GM12878 (cell line): ENCODE measurements around the gene OSBP. TPM values are rescaled to one million over a fixed set of nuclear protein-coding genes. Genes with fewer than 3 reads are reported as not detected.

ENCODE experiments used
- EP300 ChIP-seq, 2 experiments: fragments of 150-350 bp in 1 of 2; IDR thresholded peaks; 2 replicates each; pipeline ENCODE4 v1.6.1; 2011 to 2012; ENCODE audit warnings: low read depth in 2 of 2, low read length in 2 of 2, borderline replicate concordance in 1 of 2, improper control_type of control experiment in 1 of 2, inconsistent platforms in 1 of 2; ENCODE audit not compliant: control insufficient read depth in 1 of 2
- RUNX3 ChIP-seq: IDR thresholded peaks from 2 replicates; pipeline ENCODE4 v1.6.1; 2012; ENCODE audit warnings: low read length, inconsistent platforms
- STAT3 ChIP-seq: IDR thresholded peaks from 2 replicates; pipeline ENCODE4 v1.6.1; 2011; ENCODE audit warnings: low read depth, low read length, improper control_type of control experiment
- polyA plus RNA-seq, 11 experiments: library from polyadenylated mRNA; depleted of rRNA in 4 of 11; unstranded in 6 of 11; stranded (reverse) in 5 of 11; fragments of >200 nt; fragmentation: Nextera tagmentation in 4 of 11; fragmentation: Illumina TruSeq in 1 of 11; extraction: Ambion mirVana in 4 of 11; extraction: Trizol in 1 of 11; gene quantifications; 1 replicate in 1 of 11; 2 replicates in 10 of 11; pipeline versions ENCODE4 v1.2.1 to v1.2.3, GENCODE V29; 2011 to 2016; ENCODE audit warnings: inconsistent platforms in 2 of 11, missing spikeins in 2 of 11, low read depth in 1 of 11
- total RNA-seq, 4 experiments: library from RNA; depleted of rRNA in 3 of 4; stranded (reverse); fragments of >200 nt in 3 of 4; fragmentation: Illumina TruSeq in 1 of 4; extraction: Trizol in 1 of 4; gene quantifications; 2 replicates each; pipeline versions ENCODE4 v1.2.1 to v1.2.3, GENCODE V29; 2013 to 2021
- TF ChIP-seq, protein P1 (sequence below): fragments of 450-650 bp; IDR thresholded peaks from 2 replicates; pipeline ENCODE4 v1.6.1; 2018; ENCODE audit warnings: mild to moderate bottlenecking, low read depth, moderate library complexity; ENCODE audit not compliant: partially characterized antibody

Gene OSBP
- total and polyA plus RNA-seq, 10 of the 15 experiments (the other 5 are each of a cell fraction or from before 2014, with no cell fraction given), result 5.9 to 41.2 (median 21.7) TPM

DNA sequence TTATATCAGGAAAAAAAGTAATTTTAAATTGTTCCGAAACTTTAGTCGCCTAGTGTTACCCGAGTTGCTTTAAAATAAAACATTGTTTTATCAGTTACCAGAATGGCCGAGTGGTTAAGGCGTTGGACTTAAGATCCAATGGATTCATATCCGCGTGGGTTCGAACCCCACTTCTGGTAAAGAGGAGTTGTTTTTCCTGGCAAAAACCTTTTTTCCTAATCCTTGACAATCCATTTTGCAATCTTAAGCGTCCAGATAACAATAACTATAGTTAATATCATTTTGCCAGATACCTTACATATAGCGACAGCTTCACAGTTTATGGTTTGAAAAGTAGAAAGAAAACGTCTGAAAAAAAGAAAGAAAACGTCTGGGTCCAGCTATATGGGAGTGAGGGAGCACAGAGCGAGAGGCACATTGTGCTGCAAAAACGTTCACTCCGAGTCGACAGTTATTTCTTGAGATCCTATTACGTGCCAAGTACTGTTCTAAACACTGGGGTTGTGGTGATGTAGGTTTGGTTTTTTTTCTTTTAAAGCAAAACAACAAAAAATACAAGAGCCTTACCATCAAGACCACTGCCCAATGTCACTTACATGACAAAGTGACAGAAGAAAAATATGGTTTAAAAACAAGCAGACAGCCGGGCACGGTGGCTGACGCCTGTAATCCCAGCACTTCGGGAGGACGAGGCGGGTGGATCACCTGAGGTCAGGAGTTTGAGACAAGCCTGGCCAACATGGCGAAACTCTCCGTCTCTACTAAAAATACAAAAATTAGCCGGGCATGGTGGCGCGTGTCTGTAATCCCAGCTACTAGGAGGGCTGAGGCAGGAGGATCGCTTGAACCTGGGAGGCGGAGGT, 63.7 kb downstream of the OSBP start (continued):
- TF ChIP-seq EP300 (IDR thresholded peaks at IDR 0.05; ENCODE audit: borderline replicate concordance in 1 of 2, control insufficient read depth in 1 of 2, low read depth in 2 of 2, low read length in 2 of 2) (no peak), STAT3 (no peak), RUNX3 (peak; percentile 5; the same call in 1 of the 2 replicates)
- TF ChIP-seq, protein P1, sequence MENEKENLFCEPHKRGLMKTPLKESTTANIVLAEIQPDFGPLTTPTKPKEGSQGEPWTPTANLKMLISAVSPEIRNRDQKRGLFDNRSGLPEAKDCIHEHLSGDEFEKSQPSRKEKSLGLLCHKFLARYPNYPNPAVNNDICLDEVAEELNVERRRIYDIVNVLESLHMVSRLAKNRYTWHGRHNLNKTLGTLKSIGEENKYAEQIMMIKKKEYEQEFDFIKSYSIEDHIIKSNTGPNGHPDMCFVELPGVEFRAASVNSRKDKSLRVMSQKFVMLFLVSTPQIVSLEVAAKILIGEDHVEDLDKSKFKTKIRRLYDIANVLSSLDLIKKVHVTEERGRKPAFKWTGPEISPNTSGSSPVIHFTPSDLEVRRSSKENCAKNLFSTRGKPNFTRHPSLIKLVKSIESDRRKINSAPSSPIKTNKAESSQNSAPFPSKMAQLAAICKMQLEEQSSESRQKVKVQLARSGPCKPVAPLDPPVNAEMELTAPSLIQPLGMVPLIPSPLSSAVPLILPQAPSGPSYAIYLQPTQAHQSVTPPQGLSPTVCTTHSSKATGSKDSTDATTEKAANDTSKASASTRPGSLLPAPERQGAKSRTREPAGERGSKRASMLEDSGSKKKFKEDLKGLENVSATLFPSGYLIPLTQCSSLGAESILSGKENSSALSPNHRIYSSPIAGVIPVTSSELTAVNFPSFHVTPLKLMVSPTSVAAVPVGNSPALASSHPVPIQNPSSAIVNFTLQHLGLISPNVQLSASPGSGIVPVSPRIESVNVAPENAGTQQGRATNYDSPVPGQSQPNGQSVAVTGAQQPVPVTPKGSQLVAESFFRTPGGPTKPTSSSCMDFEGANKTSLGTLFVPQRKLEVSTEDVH, result no peak
- TF ChIP-seq, all 136 proteins: peak for 6
